Activated T-helper 1 cell treated with anti-CD3 and anti-CD28 coated beads, Interleukin-12 subunit alpha, Interleukin-12 subunit beta, Interleukin-2, Interleukin-4 antibody, amounts not matched to agents 30 ng/mL and 10 ng/mL and 1 ng/mL, durations not matched to agents 14 hours and 24 hours and 36 hours (primary cell): ENCODE measurements around the gene PSD. TPM values are rescaled to one million over a fixed set of nuclear protein-coding genes. Genes with fewer than 3 reads are reported as not detected.
A peak's percentile ranks its signal among the peaks of the same experiment; 100 is the strongest.

Source experiments
- DNase-seq: peaks from one replicate; pipeline ENCODE4 v3.0.0; 2021; ENCODE audit warnings: low spot score
- H3K27ac Mint-ChIP-seq: one replicate; pipeline ENCODE4 v1.8.0; 2021; ENCODE audit warnings: mild to moderate bottlenecking, mixed read lengths
- H3K27me3 Mint-ChIP-seq: one replicate; pipeline ENCODE4 v1.8.0; 2022; ENCODE audit warnings: mild to moderate bottlenecking, moderate library complexity, mixed read lengths; ENCODE audit not compliant: insufficient read depth
- H3K36me3 Mint-ChIP-seq: one replicate; pipeline ENCODE4 v1.8.0; 2021; ENCODE audit warnings: low read depth, mixed read lengths
- H3K4me1 Mint-ChIP-seq: one replicate; pipeline ENCODE4 v1.8.0; 2021; ENCODE audit warnings: low read depth, mixed read lengths
- H3K4me3 Mint-ChIP-seq: one replicate; pipeline ENCODE4 v1.8.0; 2021; ENCODE audit warnings: mild to moderate bottlenecking, moderate library complexity, mixed read lengths
- H3K9me3 Mint-ChIP-seq: one replicate; pipeline ENCODE4 v1.8.0; 2021; ENCODE audit warnings: mixed read lengths
- intact Hi-C: fragments of 100-400 bp; cut with micrococcal nuclease; formaldehyde crosslinking; loops from one replicate; pipeline ENCODE4 v1.15.1; 2024
- total RNA-seq: library from RNA; stranded (reverse); gene quantifications from 2 replicates; pipeline ENCODE4 v1.2.3, GENCODE V29; 2022

PSD gene
- total RNA-seq, 1 donor from 2014 or later: 9.9 TPM

DNA sequence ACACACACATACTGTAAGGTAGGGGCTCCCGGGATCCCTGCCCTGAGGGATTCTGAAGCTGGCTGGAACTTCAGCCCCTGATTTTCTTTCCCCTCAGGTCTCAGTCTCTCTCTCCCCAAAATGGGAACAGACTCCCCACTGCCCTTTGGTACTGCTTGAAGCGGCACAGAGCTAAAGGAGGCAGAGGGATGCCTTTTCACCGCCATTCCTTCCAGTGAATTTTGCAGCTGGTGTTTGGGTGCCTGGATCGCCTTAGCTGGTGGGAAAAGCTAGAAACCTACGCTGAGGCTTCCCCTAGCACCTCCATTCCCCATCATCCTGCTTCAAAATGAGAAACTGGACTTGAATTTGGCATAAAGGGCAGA is 16.5 kb upstream of the PSD start:
- H3K4me1 Mint-ChIP-seq: peaks cover 62% of the 10 kb centered on the region
- intact Hi-C loops: loop anchor here (1.0 kb wide), 1 partner anchor 15 kb away; no protein-coding TSS in a partner anchor
- H3K4me3 Mint-ChIP-seq: peak overlapping the region; percentile 98

DNA sequence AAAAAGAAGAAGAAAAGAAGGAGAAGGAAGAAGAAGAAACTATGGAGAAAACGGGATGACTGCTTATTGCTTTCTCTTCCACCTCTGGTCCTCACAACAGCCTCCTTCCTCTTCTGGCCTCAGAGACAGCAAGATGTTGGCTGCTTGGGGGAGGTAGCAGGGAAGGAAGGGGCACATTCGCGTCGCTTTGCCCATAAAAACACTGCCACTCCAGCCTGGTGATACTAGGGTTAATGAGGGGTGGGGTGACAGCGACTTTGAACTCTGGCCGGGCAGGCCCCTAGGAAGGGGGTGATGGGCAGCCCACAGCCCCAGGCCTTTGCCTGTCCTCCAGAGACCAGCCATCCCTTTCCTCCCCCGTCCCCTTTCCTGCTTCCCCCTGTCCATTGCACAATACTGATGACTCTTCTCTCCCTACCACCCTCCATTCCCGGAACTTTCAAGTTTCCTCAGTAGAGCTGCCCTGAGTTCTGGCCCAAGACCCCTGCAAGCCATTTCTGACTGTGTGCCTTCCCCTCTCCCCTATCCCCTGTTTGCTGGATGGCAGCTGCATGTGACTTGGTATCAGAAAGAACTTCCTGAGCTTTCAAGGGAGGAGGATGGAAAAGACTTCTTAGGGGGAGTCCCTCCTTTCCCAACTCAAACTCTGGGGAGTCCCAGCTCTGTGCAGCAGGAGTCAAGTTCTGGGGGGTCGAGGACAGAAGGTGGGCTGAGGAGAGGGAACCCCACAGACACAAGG is 16.0 kb upstream of the PSD start:
- peaks cover 19% of the 10 kb centered on the region for H3K36me3 Mint-ChIP-seq
- no peaks in the 10 kb centered on the region for H3K27me3 Mint-ChIP-seq
- DNase-seq: no peak
- peak overlapping the region; percentile 86 for H3K27ac Mint-ChIP-seq
- intact Hi-C loops: loop anchor here (1.0 kb wide), 1 partner anchor 16 kb away; no protein-coding TSS in a partner anchor
- H3K4me3 Mint-ChIP-seq: peak overlapping the region; percentile 98
- H3K9me3 Mint-ChIP-seq: no peaks in the 10 kb centered on the region
- peaks cover 62% of the 10 kb centered on the region for H3K4me1 Mint-ChIP-seq

More for the DNA sequence above, 16.5 kb upstream of the PSD start:
- DNase-seq: no peak
- H3K9me3 Mint-ChIP-seq: no peaks in the 10 kb centered on the region
- H3K27ac Mint-ChIP-seq: peak overlapping the region; percentile 86
- H3K27me3 Mint-ChIP-seq: no peaks in the 10 kb centered on the region
- peaks cover 19% of the 10 kb centered on the region for H3K36me3 Mint-ChIP-seq

DNA sequence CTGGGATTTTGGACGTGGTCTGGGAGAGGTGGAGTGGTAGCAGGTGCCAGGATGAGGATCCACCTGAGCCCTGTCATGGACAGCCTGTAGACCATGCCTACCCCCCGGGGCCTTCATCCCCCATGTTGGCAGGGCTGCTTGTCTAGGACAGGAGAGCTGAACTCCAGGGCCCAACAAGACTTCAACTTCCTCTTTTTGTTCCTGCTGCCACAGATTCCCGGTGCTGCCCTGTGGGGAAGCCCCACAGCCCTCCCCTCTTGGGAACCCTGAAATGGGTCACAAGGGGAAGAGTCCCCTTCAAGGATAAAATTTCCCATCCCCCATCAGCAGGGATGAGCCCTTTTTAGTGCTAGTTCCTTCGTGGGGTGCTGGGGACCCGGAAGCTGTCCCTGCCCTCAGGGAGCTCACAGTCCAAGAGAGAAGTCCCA is 15.0 kb upstream of the PSD start:
- intact Hi-C loops: no loop called here
- Mint-ChIP-seq H3K9me3 (no peaks in the 10 kb centered on the region), H3K4me3 (peak overlapping the region; percentile 95), H3K27ac (peak overlapping the region; percentile 94), H3K27me3 (no peaks in the 10 kb centered on the region), H3K36me3 (peaks cover 19% of the 10 kb centered on the region), H3K4me1 (peaks cover 62% of the 10 kb centered on the region)
- no peak for DNase-seq

DNA sequence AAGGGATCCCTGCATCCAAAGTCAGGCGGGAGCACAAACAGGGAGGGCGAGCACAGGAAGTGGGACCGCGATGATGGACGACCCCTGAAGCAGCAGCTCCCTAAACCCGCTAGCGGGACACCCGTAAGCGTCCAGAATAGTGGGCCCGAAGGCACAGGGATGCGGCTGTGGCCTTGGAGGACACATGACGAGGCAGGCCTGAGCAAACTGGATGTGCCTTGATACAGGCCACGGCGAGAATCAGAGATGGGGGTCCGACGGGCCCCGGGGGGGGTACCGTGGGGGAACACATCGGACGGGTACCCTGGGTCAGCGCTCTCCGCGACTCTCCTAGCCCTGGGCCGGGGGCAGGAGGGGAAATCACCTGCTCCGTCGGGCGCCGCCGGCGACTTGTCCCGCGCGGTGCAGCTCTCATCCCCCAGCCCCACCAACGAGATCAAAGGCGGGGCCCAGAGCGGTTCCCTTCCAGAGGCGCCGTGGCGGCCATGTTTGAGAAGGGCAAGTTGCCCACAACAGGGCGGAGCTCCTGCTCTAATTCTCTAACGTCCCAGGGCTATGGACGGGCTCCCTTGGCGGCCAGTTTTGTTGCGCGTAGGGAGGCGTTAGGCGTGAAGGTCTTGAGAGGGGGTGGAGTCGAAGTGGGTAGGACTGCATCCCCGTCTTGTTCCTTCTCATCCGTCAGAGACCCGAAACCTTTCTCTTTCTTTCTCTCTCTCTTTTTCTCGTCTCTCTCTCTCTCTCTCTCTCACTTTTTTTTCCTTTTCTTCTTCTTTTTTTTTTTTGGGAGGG is 13.8 kb upstream of the PSD start, which contains the start of gene CUEDC2:
CUEDC2 (minus strand) TSS at position 413 of the 789 bp plus-strand sequence. CDS start 7,386 bp downstream, outside the sequence.
- peak within 1 kb of the TSS; percentile 95 for H3K4me3 Mint-ChIP-seq
- H3K36me3 Mint-ChIP-seq: peaks cover 14% of the 10 kb centered on the region
- peak within 1 kb of the TSS; percentile 94 for H3K27ac Mint-ChIP-seq
- peaks cover 55% of the 10 kb centered on the region for H3K4me1 Mint-ChIP-seq
- intact Hi-C loops: loop anchor here (1.0 kb wide), 7 partner anchors 11 to 300 kb away; partner anchors contain the start of genes ACTR1A, GBF1 and NFKB2
- H3K9me3 Mint-ChIP-seq: no peaks in the 10 kb centered on the region
- H3K27me3 Mint-ChIP-seq: no peaks in the 10 kb centered on the region
- DNase-seq: peak; percentile 95

- Mint-ChIP-seq H3K4me1 (peaks cover 53% of the 10 kb centered on the region), H3K27ac (peak overlapping the region; percentile 94), H3K4me3 (peak overlapping the region; percentile 95), H3K9me3 (no peaks in the 10 kb centered on the region), H3K36me3 (peaks cover 14% of the 10 kb centered on the region), H3K27me3 (no peaks in the 10 kb centered on the region)
- intact Hi-C loops: loop anchor here (1.0 kb wide), 7 partner anchors 10 to 299 kb away; partner anchors contain the start of genes ACTR1A, GBF1 and NFKB2
- DNase-seq: no peak
These were observed 13.0 kb upstream of the PSD start for GRCh38 chr10:102431452-102432124.

- intact Hi-C loops: no loop called here
- H3K4me1 Mint-ChIP-seq: peaks cover 33% of the 10 kb centered on the region
- DNase-seq: no peak
- no peaks in the 10 kb centered on the region for H3K9me3 Mint-ChIP-seq
- peaks cover 10% of the 10 kb centered on the region for H3K36me3 Mint-ChIP-seq
- no peak overlapping the region for H3K4me3 Mint-ChIP-seq
- H3K27me3 Mint-ChIP-seq: no peaks in the 10 kb centered on the region
- no peak overlapping the region for H3K27ac Mint-ChIP-seq
These were observed 10.9 kb upstream of the PSD start for GRCh38 chr10:102429468-102429867.

- no peak for DNase-seq
- H3K27ac Mint-ChIP-seq: no peak overlapping the region
- intact Hi-C loops: no loop called here
These were observed 8.3 kb upstream of the PSD start for GRCh38 chr10:102426803-102427287.

GRCh38 chr10:102425444-102425843 is 6.9 kb upstream of the PSD start:
- no peaks in the 10 kb centered on the region for H3K9me3 Mint-ChIP-seq
- peaks cover 29% of the 10 kb centered on the region for H3K4me1 Mint-ChIP-seq

More at GRCh38 chr10:102426803-102427287, 8.3 kb upstream of the PSD start:
- Mint-ChIP-seq H3K4me1 (peaks cover 30% of the 10 kb centered on the region), H3K4me3 (no peak overlapping the region), H3K27me3 (no peaks in the 10 kb centered on the region), H3K36me3 (peaks cover 21% of the 10 kb centered on the region), H3K9me3 (no peaks in the 10 kb centered on the region)

GRCh38 chr10:102424916-102425315 is 6.3 kb upstream of the PSD start:
- Mint-ChIP-seq H3K36me3 (peaks cover 19% of the 10 kb centered on the region), H3K27me3 (no peaks in the 10 kb centered on the region), H3K4me1 (peaks cover 35% of the 10 kb centered on the region), H3K9me3 (no peaks in the 10 kb centered on the region), H3K27ac (no peak overlapping the region), H3K4me3 (no peak overlapping the region)
- intact Hi-C loops: no loop called here
- DNase-seq: no peak

More at GRCh38 chr10:102425444-102425843, 6.9 kb upstream of the PSD start:
- no peaks in the 10 kb centered on the region for H3K27me3 Mint-ChIP-seq
- intact Hi-C loops: no loop called here
- H3K4me3 Mint-ChIP-seq: no peak overlapping the region
- H3K36me3 Mint-ChIP-seq: peaks cover 19% of the 10 kb centered on the region
- DNase-seq: no peak
- H3K27ac Mint-ChIP-seq: no peak overlapping the region

GRCh38 chr10:102424145-102424544 is 5.6 kb upstream of the PSD start:
- Mint-ChIP-seq H3K4me3 (peak overlapping the region; percentile 15), H3K9me3 (no peaks in the 10 kb centered on the region), H3K27ac (no peak overlapping the region), H3K4me1 (peaks cover 41% of the 10 kb centered on the region), H3K36me3 (peaks cover 19% of the 10 kb centered on the region), H3K27me3 (no peaks in the 10 kb centered on the region)
- intact Hi-C loops: no loop called here
- no peak for DNase-seq

DNA sequence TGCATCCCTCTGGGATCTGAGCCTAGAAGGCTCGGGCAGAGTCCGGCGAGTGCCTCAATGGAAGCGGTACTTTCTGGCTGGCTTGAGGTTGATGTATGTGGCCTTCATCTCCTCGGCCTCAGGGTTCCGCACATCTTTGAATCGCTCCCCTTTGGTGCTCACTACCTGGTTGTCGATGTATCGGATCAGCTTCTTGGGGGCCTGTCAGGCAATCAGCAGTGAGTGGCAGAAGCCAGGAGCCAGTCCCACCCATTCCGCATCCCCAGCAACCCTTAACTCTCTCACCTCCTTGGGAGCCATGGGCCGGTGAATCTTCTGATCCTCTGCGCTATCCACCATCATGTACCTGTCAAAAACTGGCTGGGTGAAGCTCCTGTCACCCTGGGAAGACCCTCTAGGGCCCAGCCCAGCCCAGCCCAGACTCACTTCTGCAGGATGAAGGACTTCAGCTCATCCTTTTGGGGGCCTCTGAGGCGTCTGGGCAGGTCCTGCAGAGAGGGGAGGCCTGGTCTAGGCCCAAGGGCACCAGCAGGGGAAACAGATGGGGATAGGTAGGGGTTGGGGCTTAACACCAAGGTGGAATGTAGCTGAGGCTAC is 4.9 kb upstream of the PSD start:
- intact Hi-C loops: no loop called here
- H3K4me1 Mint-ChIP-seq: peaks cover 45% of the 10 kb centered on the region
- peak overlapping the region; percentile 65 for H3K4me3 Mint-ChIP-seq
- DNase-seq: no peak
- H3K27me3 Mint-ChIP-seq: no peaks in the 10 kb centered on the region
- H3K36me3 Mint-ChIP-seq: peaks cover 19% of the 10 kb centered on the region
- no peaks in the 10 kb centered on the region for H3K9me3 Mint-ChIP-seq
- H3K27ac Mint-ChIP-seq: no peak overlapping the region

DNA sequence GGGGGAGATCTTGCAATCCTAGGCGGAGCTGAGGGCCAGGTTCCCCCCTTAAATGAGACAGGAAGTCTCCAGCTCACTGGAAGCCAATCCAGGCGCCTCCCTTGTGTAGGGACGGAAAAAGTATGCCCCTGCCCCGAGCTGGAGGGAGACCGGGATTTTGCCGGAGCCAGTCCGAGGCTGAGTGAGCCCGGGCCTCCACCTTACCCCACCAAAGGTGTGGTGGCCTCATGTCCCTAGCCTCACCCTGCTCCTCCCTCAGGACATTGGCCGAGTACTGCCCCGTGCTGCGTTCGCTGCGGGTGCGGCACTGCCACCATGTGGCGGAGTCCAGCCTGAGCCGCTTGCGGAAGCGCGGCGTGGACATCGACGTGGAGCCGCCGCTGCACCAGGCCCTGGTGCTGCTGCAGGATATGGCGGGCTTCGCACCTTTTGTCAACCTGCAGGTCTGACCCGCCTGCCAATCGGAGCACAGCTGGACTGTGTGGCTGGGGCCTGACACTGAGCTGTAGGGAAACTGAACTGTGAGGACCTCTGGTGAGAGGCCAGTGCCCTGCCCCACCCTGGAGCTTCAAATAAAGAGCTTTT is 4.1 kb upstream of the PSD start:
- Mint-ChIP-seq H3K4me1 (peaks cover 43% of the 10 kb centered on the region), H3K4me3 (peak overlapping the region; percentile 99), H3K27ac (peak overlapping the region; percentile 60), H3K9me3 (no peaks in the 10 kb centered on the region), H3K27me3 (peaks cover 3% of the 10 kb centered on the region), H3K36me3 (peaks cover 19% of the 10 kb centered on the region)
- intact Hi-C loops: loop anchor here (1.0 kb wide), 3 partner anchors 27 to 193 kb away; no protein-coding TSS in a partner anchor
- peak; percentile 56 for DNase-seq
